GM19328 (cell line): Measurements from ENCODE around the gene KCNN2.
A peak's percentile ranks its signal among the peaks of the same experiment; 100 is the strongest.
"Not testable (repeated sequence)": the region's sequence is repeated elsewhere in the genome, so short reads cannot be mapped to it uniquely, and the experiment has no call there.

Experiments used
- ATAC-seq: cut with Tn5 transposase; IDR thresholded peaks from one replicate; pipeline ENCODE4 v1.9.1; 2021; ENCODE audit warnings: mild to moderate bottlenecking, moderate library complexity; ENCODE audit not compliant: unreplicated experiment

KCNN2 gene

DNA sequence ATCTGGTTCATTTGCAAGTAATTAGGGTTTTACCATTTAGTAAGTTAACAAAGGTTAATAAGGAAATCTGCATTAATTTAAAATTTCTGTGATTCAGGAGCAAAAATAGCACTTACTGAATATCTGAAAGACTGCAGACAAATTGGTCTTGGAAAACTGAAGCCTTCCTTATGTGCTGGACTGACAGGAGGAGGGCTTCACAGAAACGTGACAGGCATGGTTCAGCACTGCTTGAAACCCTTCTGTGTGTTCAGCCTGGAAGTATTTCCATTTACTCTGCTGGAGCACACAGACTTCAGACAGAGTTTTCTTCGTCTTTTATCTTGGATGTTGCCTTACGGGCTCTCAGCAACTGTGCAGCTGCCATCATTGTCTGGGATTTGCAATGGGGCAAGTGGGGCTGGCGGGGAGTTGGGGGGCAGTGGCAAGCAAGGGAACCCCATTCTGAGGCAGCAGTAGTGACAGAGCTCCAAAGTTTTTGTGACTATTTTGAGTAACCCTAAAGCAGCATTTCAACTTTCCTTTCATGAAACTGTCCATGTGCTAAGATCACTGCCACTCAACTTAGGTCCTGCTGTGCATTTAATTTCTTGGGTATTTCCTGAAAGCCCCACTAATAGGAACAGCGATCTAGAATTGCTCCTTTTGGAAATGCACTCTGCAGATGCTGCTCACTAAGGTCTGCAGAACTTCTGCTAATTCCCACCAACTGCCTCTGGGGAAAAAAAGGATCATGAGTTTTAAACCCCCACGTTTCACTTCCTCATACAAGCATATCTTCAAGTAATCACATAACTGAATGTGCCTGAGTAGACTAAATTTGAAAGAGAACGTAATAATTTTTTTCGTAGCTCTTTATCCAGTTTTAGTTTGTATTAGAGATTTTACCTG lies 56.6 kb downstream of the KCNN2 start:
- ATAC-seq = peak; percentile 95

DNA sequence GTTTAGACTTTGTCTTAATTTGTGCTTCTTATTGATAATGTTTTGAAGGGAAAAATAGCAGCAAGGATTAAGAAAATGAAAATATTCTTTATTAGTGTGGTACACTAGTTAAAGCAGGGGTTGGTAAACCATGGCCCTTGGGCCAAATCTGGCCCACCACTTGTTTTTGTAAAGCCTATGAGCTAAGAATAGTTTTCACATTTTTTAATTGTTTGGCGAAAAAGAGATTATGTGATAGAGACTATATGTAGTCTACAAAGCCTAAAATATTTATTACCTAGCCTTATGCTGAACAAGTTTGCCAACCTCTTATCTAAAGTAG lies 57.2 kb downstream of the KCNN2 start:
- peak; percentile 25 for ATAC-seq

DNA sequence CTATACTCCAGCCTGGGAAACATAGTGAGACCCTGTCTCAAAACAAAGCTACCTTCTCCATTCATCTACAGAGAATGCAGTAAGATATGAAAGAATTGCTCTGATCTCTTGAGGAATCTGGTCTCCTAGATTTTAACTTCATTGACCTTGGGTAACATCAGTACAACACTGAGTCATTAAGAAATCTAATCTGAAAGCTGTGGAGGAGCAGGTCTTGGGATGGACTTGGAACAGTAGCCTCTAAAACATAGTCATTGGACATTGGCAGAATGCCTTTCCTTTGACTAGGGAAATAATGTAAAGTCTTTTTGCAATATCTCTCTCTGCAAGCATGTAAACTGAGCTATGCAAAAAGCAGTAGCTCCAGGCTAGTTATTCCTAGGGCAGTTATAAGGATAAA lies 58.1 kb downstream of the KCNN2 start:
- ATAC-seq = no peak

DNA sequence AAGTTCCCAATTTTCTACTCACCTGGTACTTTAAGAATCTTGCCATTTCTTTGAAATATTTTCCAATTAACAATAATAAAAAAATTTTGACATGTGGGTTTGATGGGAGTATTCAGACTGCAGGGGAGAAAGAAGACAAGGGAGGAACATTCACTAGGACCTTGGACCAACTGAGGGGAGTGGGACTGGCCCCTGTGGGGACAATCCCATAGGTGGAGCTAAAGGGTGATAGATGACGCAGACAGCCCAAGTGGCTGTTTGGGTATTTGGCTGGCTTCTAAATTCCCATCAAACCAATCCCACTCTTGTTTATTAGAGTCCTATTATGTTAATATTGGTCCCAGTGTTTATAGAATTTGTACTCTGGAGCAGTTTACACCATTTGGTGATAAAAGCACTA lies 65.3 kb downstream of the KCNN2 start:
- ATAC-seq = no peak

DNA sequence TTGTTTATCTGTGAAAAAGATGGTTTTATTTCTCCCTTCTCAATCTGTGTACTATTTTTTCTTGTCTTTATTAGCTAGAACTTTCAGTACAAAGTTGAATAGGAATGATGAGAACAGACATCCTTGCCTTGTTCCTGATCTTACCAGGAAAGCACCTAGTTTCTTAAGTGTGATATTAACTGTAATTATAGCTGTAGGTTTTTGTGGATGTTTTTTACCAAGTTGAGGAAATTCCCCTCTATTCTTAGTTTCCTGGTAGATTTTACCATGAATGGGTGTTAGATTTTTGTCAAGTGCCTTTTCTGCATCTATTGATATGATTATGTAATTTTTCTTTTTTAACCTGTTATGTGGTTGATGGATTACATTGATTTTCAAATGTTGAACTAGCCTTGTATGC lies 68.7 kb downstream of the KCNN2 start:
- ATAC-seq = no peak

DNA sequence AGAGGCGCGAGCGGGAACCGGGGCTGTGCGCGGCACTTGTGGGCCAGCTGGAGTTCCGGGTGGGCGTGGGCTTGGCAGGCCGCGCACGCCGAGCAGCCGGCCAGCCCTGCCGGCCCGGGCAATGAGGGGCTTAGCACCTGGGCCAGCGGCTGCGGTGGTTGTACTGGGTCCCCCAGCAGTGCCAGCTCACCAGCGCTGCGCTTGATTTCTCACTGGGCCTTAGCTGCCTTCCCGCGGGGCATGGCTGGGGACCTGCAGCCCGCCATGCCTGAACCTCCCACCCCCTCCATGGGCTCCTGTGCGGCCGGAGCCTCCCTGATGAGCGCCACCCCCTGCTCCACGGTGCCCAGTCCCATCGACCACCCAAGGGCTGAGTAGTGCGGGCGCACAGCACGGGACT lies 70.8 kb downstream of the KCNN2 start:
- not testable (repeated sequence) for ATAC-seq

DNA sequence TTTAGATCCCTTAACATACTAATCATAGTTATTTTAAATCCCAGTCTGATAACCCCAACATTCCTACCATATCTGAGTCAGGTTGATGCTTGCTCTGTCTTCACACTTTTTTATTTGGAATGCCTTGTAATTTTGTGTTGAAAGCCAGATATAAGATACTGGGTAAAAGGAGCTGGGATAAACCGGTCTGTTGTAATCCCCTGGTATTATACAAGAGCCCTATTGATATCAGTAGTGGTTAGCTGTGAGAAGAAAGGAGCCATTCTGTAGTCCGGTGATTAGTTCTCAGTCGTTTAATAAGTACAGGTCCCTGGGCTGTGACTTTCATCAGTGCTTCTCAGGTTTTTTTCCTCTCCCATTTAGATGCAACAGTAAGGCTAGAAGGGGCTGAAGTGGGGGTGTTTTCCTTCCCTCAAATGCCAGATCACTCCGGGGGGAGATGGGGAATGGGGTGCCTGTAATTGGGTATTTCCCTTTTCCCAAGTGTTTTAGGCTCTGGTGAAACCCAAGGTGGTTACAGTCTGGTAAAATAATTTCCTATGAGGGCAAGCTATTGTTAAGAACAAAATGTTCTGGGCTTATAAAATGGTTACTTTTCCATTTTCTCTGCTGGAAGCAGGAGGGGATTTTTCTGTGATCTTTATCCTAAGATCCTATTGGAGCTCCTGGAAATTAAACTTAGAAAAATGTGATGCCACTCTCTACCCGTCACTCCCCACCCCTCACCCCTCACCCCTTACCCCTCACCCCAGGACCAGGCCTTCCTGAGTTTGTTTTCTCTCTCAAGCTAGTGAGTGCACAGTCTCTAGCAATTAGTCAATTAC lies 72.7 kb downstream of the KCNN2 start:
- ATAC-seq = no peak

DNA sequence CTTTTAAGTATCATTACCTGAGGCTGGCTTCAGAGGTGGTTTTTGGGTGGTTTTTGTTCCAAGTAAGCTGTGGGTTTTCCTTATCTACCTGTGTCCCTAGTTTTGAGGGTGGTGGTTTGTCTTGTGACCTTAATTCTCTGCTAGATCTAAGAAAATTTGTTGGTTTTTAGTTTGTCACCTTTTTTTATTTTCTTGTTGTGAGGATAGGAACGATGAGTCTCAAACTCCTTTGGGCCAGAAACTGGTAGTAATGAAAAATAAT lies 73.3 kb downstream of the KCNN2 start:
- ATAC-seq = no peak

DNA sequence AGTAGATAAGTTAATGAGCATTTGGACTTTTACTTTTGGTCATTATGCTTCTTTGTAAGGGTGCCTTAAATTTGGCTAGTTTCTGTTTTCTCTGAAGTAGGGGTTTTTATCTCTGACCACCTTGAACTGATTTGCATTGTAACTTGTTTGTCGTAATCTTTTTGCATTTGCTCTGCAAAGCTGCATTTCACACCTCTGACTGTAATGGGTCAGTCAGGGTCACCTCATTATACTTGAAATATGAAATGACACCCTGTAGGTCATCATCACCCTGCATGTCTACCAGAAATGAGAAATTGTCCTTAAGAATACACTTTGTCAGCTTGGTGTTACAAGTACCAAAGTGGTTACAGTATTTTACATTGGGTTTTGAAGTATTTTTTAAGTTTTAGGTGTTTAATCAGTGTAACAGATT lies 74.0 kb downstream of the KCNN2 start:
- ATAC-seq = peak; percentile 67

DNA sequence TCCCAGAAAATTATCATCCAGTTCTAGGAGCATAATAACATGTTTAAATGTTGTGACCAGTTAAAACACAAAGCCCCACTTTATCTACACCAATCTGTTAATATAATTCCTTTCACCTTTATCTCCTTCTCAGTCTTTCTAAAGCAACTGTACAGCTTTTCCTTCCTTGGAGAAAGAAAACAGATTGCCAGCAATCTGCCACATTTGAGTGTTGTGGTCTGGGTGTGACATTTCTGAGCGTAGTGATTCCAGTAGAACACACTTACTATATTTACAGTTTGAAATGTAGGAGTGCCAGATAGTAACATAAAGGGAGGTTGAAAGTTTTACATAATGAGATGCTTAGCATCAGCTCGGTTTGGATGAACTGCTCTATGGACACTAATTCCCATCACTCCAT lies 76.1 kb downstream of the KCNN2 start:
- no peak for ATAC-seq

DNA sequence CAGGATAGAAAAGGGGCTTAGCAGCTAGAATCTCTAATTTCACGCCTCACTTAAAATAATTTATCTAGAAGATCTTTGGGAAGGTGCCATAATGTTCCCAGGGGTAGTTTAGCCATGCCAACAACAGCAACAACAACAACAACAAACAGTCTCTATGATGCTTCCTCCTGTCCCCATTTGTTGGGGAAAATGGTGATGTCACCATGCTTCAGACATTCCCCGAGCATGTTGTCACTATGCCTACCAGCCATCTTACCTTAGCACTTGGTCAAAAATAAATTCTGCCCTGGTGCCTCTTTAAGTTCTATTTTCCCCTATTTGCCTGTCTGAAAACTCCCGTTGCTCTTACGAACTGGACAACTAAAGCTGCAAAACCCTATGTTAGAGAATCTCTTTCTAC lies 76.6 kb downstream of the KCNN2 start:
- ATAC-seq = no peak

DNA sequence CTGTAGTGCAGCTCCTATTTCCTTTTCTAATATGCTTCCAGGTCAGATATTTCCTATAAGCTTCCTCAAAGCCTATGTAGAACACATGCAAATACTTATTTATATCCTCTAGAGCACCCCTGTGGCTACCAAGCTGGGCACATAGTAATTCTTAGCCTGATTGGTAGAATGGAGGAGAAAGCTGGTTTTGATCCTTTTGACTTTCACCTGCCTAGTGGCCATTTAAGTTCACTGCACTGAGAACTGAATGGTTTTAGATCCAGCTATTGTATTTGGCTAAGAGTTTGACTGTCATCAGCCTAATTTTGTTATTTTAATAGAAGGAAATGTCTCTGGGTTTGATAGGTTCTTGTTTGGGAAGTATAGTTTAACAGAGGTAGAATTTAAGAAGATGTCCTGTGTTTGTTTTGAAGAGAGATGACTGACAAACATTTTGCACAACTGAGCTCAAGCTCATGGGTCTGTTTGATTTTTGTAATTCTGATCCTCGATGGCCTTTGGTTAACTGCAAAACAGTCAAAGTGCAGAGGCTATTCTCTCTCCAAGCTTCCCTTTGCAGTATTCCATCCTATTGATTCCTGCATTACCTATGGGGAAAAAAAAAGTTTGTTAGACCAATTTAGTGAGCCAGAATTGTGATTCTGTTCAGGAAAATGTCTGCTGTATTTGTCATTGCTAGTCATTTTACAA lies 85.4 kb downstream of the KCNN2 start:
- no peak for ATAC-seq

DNA sequence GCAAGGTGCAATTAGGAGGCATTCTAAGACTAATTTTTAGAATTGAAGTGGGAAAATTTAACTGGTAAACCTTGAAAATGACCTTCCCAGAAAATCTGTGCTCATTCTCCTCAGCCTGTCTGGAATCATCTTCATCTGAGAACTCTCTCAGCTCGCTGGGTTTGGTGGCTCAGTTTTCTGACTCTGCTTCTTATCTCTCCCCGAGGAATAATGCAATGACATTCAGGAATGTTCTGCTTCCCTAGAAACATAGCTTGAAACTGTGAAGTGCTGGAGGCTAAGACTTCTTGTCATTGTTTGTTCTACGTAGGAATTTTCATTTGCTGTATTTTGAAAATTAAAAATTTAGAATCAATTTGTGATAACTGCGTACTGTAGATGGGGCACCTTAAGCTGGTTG lies 86.6 kb downstream of the KCNN2 start:
- ATAC-seq = no peak

DNA sequence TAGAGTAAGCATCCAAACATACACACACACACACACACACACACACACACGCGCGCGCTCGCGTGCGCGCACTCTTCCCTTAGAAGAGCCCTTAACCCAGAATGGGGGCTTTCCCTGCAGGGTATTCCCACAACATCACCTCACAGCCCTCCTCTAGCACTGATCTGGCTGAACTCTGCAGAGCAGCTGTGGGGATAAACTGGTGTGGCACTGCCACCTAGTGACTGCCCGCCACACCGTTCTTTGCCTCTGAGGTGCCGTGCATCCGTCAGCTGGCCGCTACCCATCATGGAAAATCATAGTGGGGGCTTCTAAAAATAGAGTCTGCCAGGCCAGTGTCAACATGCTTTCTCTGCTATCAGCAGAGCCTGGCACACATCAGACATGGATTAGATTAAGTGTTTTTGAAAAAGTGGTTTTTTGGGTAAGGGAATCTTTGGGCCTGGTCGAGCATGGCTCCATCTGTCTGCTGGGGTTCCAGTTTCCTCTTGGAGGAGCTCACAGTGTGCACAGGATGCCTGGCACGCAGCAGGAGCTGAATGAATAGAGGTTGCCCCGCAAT lies 88.1 kb downstream of the KCNN2 start:
- peak; percentile 96 for ATAC-seq

DNA sequence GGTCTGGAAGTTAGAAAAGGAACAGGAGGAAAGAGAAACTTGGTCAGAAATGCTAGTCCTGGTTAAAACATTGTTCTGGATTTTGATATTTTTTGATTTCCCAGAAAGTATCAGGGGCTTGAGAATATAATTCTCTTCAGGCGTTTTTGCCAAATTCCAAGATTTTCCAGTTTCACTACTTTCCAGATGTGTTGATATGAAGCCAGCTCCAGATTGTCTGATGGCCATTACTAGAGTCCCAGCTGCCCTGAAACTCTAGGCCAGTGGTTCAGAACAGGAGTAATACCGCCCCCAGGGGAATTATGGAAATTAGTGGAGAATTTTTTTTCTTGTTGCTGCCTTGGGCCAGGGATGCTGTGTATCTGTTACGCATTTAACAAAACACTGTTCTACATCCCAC lies 88.6 kb downstream of the KCNN2 start:
- ATAC-seq = no peak

DNA sequence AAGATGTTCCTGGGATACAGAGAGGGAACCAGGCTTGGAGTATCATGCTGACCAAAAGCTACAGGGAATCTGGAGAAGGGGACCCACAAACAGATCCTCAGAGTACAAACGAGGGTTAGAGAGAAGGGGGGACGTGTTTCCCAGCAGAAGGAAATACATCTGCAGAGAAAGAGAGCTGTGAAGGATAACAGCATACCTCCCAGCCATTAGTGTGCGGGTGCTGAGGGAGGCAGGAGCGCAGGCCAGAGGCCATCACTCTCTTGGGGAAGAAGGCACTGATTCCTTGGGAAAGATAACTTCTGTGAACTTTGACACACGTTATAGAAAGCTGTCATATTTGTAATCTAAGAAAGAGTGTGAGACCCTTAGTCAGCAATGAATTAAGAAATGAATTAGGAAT lies 96.9 kb downstream of the KCNN2 start:
- ATAC-seq = no peak

DNA sequence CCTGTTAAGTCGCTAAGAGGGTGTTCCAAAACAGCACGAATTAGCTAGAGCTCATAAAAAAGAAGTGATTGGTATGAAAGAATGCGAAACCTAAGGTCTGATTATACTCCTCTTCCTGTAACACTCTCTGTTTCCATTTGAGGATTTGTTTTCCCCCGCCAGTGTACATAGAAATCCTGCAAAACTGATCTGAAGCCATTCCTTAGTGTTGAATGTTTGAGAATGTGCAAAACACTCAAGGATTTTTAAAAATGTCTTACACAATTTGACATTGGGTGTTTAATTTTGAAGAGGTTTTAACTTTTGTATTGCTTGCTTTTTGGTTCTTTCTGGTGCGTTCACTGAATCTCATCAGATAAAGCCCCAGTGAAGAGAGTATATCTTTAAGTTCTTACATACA lies 105.3 kb downstream of the KCNN2 start:
- ATAC-seq = no peak

DNA sequence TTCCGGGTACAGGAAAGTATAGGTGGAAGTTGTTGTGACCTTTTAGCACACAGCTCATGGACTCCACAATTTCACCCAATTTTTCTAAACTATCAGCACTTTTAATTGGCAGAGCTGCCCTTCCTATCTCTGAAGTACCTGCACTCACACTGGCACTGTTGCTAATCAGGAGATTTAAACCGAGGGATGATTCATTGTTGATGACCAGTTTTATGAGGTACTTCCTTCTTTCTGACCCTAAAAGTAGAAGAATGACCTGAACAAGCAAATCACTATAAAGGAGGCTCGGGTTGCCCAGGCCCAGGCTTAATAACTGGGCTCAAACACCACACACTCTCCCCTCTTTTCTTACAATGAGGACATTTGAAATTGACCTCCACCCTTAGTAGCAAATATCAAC lies 105.9 kb downstream of the KCNN2 start:
- no peak for ATAC-seq

DNA sequence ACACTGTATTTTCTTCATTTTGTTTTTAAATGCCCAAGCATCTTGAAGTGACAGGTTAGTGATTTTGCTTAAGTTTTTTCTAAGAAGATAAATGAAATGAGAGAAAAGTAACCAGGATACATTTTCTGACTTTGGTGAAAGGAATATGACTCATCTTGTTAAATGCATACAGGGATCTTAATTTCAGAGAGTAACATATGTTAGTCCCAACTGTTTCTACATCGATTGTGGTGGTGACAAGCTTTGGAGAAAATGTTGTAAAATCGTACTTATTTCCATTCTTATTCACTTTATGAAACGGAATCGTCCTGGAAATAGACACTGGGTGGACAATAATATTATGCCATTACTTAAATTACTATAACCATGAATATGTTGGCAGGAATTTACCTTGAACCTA lies 107.5 kb downstream of the KCNN2 start:
- ATAC-seq = no peak

DNA sequence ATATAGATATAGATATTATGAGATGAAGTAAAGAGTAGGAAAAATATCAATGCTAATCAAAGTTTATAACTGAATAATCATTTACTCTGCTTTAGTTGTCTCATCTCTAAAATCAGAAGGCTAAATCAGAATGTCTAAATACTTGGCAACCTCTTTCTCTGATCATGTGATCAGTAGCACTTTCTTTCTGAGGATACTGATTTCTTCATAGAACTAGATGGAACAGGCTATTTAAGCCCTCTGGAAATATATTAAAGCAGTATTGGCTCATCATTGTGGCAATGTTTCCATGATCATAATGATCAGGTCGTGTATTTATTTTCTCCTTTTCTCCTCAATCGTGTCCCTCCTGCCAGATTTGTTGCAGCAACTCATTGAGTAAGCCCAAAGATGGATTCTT lies 109.7 kb downstream of the KCNN2 start:
- no peak for ATAC-seq

DNA sequence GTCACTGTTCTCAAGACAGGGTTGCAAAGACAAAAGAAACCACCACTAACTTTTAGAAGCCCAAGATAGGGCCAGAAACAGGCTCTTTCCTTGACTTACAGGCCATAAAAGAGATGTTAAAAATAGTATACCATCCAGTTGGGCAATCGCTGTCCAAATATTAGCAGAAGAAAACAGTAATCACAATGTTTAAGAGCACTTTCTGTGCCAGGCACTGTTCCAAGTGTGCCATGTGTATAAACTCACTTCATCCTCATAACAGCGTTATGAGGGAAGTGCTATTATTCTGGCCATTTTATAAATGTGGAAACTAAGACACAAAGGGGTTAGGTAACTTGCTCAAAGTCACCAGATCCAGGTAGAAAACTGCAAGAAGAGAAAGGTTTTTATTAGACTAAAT lies 111.7 kb downstream of the KCNN2 start:
- ATAC-seq = no peak
